GM23248 (cell line): Measurements from ENCODE around the gene SNHG17.

Experiments used
- EZH2 ChIP-seq: fragments of 200-600 bp; sonication (generic); IDR thresholded peaks from 2 replicates; pipeline ENCODE4 v1.6.1; 2018; ENCODE audit warnings: antibody characterized with exemption, mild to moderate bottlenecking; ENCODE audit not compliant: insufficient read depth, poor library complexity, severe bottlenecking
- EZH2phosphoT487 ChIP-seq: fragments of 200-600 bp; sonication (generic); IDR thresholded peaks from 2 replicates; pipeline ENCODE4 v1.6.1; 2018; ENCODE audit warnings: antibody characterized with exemption, moderate library complexity, mild to moderate bottlenecking, low read depth; ENCODE audit not compliant: insufficient read depth

- TF ChIP-seq EZH2 (no peak), EZH2phosphoT487 (no peak)
Observed at GRCh38 chr20:38433304-38433972, 1.7 kb downstream of the SNHG17 start.
